ENCODE measurements around the gene ADGRF3. TPM values are rescaled to one million over a fixed set of nuclear protein-coding genes. Genes with fewer than 3 reads are reported as not detected.

ADGRF3 gene
- total and polyA plus RNA-seq, 2 donors (not counting 1 experiment from before 2014, with no cell fraction given), result 0.47 to 1.00 TPM

DNA sequence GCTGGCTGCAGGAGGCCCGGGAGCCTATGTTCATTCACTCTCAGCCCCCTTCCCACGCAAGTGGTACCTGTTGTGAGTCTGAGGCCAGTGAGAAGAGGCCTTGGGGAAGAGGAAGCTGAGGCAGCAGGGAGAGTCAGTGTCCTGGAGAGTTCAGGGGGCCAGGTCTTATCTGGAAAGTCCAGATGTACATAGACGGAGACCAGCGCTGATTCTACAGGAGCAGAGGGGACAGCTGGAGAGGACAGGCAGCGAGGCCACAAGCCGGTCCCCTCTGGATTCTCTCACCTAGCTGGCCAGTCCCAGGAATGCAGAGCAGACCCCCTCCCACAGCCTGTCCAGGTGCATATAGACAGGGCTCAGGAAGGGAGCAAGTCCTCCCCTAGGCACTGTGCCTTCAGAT is 29.7 kb downstream of the ADGRF3 start:
- Mint-ChIP-seq H3K4me3 (no peak overlapping the region), H3K9me3 (ENCODE audit: insufficient read depth) (no peaks in the 10 kb centered on the region), H3K27me3 (no peaks in the 10 kb centered on the region), H3K4me1 (no peaks in the 10 kb centered on the region), H3K27ac (no peak overlapping the region)
- Histone ChIP-seq H3K9me3 (ENCODE audit: control extremely low read depth in 1 of 3, control insufficient read depth in 2 of 3, insufficient read depth in 1 of 3, low read length in 2 of 3) (no peaks in the 10 kb centered on the region), H3K27ac (ENCODE audit: low read length in 2 of 2) (no peak overlapping the region), H3K79me2 (ENCODE audit: control insufficient read depth, insufficient read depth, low read length) (no peaks in the 10 kb centered on the region), H3K4me2 (replicated peaks; ENCODE audit: low read depth, low read length, poor library complexity, severe bottlenecking) (no peak overlapping the region), H3K27me3 (replicated peaks in 1 of 4; ENCODE audit: control extremely low read depth in 1 of 4, control insufficient read depth in 3 of 4, insufficient read depth in 4 of 4, low read length in 3 of 4) (no peaks in the 10 kb centered on the region), H4K20me1 (ENCODE audit: control insufficient read depth, insufficient read depth, low read length, poor library complexity, severe bottlenecking) (no peaks in the 10 kb centered on the region), H3K4me1 (ENCODE audit: control insufficient read depth in 2 of 2, insufficient read depth in 2 of 2, low read length in 2 of 2) (no peaks in the 10 kb centered on the region), H3K36me3 (replicated peaks in 1 of 2; ENCODE audit: control extremely low read depth in 1 of 2, control insufficient read depth in 1 of 2, extremely low read depth in 1 of 2, insufficient read depth in 2 of 2, low read length in 1 of 2) (no peaks in the 10 kb centered on the region), H3K9ac (ENCODE audit: low read length) (no peak overlapping the region), H3K4me3 (ENCODE audit: control extremely low read depth in 1 of 5, extremely low read depth in 1 of 5, insufficient read depth in 1 of 5, low read depth in 2 of 5, low read length in 4 of 5) (no peak overlapping the region), H2AFZ (ENCODE audit: insufficient read depth, low read depth, low read length, poor library complexity, severe bottlenecking) (no peak overlapping the region)
- DNase-seq (no peak), ATAC-seq (ENCODE audit: low read depth) (no peak)
- intact Hi-C loops (cut with micrococcal nuclease), result no loop called here
- CTCF ChIA-PET, result interaction anchor here (2.0 kb wide), 1 partner anchor 14 kb away, joined by 5 read pairs; no protein-coding TSS in a partner anchor
- POLR2A ChIA-PET, result no interaction called here
- TF ChIP-seq, protein P1, sequence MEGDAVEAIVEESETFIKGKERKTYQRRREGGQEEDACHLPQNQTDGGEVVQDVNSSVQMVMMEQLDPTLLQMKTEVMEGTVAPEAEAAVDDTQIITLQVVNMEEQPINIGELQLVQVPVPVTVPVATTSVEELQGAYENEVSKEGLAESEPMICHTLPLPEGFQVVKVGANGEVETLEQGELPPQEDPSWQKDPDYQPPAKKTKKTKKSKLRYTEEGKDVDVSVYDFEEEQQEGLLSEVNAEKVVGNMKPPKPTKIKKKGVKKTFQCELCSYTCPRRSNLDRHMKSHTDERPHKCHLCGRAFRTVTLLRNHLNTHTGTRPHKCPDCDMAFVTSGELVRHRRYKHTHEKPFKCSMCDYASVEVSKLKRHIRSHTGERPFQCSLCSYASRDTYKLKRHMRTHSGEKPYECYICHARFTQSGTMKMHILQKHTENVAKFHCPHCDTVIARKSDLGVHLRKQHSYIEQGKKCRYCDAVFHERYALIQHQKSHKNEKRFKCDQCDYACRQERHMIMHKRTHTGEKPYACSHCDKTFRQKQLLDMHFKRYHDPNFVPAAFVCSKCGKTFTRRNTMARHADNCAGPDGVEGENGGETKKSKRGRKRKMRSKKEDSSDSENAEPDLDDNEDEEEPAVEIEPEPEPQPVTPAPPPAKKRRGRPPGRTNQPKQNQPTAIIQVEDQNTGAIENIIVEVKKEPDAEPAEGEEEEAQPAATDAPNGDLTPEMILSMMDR (IDR thresholded peaks at IDR 0.05), result no peak
- TF ChIP-seq EZH2 (IDR thresholded peaks at IDR 0.05; ENCODE audit: borderline replicate concordance, insufficient read depth, low read depth, low read length, poor library complexity, severe bottlenecking), result no peak
- WGBS (ENCODE audit: insufficient coverage), result 94% methylated on average over 5 of the region's 6 CpGs

DNA sequence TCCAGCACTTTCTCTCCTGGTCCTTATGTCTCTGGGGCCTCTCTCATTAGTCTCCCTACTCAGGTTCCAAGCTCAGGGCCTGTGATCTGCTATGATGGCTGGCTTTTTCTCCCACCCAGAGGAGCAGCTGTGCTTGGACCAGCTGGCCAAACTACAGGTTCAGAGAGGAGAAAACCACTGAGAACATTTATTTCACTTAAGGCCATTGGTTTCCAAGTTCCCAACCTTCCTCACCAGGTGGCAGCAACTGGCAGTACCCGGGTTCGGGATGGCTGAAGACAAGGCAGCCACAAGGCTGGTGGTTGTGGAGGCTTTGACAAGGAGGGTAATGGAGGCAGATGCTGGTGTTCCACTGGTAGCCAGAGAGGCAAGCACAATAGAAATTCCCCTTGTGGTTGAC is 30.5 kb downstream of the ADGRF3 start:
- H3K9me3 Mint-ChIP-seq (ENCODE audit: insufficient read depth), result no peaks in the 10 kb centered on the region
- Histone ChIP-seq H2AFZ (ENCODE audit: insufficient read depth, low read depth, low read length, poor library complexity, severe bottlenecking) (no peak overlapping the region), H3K9me3 (ENCODE audit: control extremely low read depth in 1 of 3, control insufficient read depth in 2 of 3, insufficient read depth in 1 of 3, low read length in 2 of 3) (no peaks in the 10 kb centered on the region), H3K27me3 (replicated peaks in 1 of 4; ENCODE audit: control extremely low read depth in 1 of 4, control insufficient read depth in 3 of 4, insufficient read depth in 4 of 4, low read length in 3 of 4) (no peaks in the 10 kb centered on the region), H3K4me2 (replicated peaks; ENCODE audit: low read depth, low read length, poor library complexity, severe bottlenecking) (no peak overlapping the region), H3K4me1 (ENCODE audit: control insufficient read depth in 2 of 2, insufficient read depth in 2 of 2, low read length in 2 of 2) (no peaks in the 10 kb centered on the region), H3K4me3 (ENCODE audit: control extremely low read depth in 1 of 5, extremely low read depth in 1 of 5, insufficient read depth in 1 of 5, low read depth in 2 of 5, low read length in 4 of 5) (no peak overlapping the region), H3K79me2 (ENCODE audit: control insufficient read depth, insufficient read depth, low read length) (no peaks in the 10 kb centered on the region), H3K27ac (ENCODE audit: low read length in 2 of 2) (no peak overlapping the region), H4K20me1 (ENCODE audit: control insufficient read depth, insufficient read depth, low read length, poor library complexity, severe bottlenecking) (no peaks in the 10 kb centered on the region), H3K36me3 (replicated peaks in 1 of 2; ENCODE audit: control extremely low read depth in 1 of 2, control insufficient read depth in 1 of 2, extremely low read depth in 1 of 2, insufficient read depth in 2 of 2, low read length in 1 of 2) (no peaks in the 10 kb centered on the region), H3K9ac (ENCODE audit: low read length) (no peak overlapping the region)
- intact Hi-C loops (cut with micrococcal nuclease), result no loop called here
- ATAC-seq (ENCODE audit: low read depth) (no peak), DNase-seq (no peak)
- ChIA-PET CTCF (interaction anchor here (2.0 kb wide), 1 partner anchor 15 kb away, joined by 5 read pairs; no protein-coding TSS in a partner anchor), POLR2A (no interaction called here)
- WGBS (ENCODE audit: insufficient coverage), result 83% methylated on average over 2 of the region's 2 CpGs
- no peaks in the 10 kb centered on the region for H3K4me1 Mint-ChIP-seq
- no peaks in the 10 kb centered on the region for H3K27me3 Mint-ChIP-seq
- TF ChIP-seq, protein P1 (IDR thresholded peaks at IDR 0.05), result no peak
- no peak for TF ChIP-seq EZH2 (IDR thresholded peaks at IDR 0.05; ENCODE audit: borderline replicate concordance, insufficient read depth, low read depth, low read length, poor library complexity, severe bottlenecking)
- H3K4me3 Mint-ChIP-seq, result no peak overlapping the region
- H3K27ac Mint-ChIP-seq, result no peak overlapping the region
